GM19043 (cell line): Measurements from ENCODE around the gene CSF3.

Experiments used
- ATAC-seq: cut with Tn5 transposase; IDR thresholded peaks from one replicate; pipeline ENCODE4 v1.9.1; 2021; ENCODE audit warnings: low read depth; ENCODE audit not compliant: unreplicated experiment

The CSF3 gene

GRCh38 chr17:40059729-40060475 lies 44.7 kb downstream of the CSF3 start:
- no peak for ATAC-seq

GRCh38 chr17:40060887-40061608 lies 45.8 kb downstream of the CSF3 start:
- ATAC-seq, result no peak

GRCh38 chr17:40061609-40062038 lies 46.4 kb downstream of the CSF3 start:
- ATAC-seq, result no peak

GRCh38 chr17:40062329-40063186 lies 47.3 kb downstream of the CSF3 start, which contains the start of gene THRA:
Gene THRA (plus strand): TSS chr17:40062965. CDS start chr17:40074489, 11,524 bp downstream.
- ATAC-seq, result no peak

GRCh38 chr17:40063187-40063771 lies 48.0 kb downstream of the CSF3 start:
- ATAC-seq, result no peak

GRCh38 chr17:40063901-40064531 lies 48.8 kb downstream of the CSF3 start:
- ATAC-seq, result no peak

GRCh38 chr17:40064971-40065768 lies 49.9 kb downstream of the CSF3 start:
- no peak for ATAC-seq

- no peak for ATAC-seq
Measured at GRCh38 chr17:40065769-40066510, 50.7 kb downstream of the CSF3 start.
